HG03025 (cell line): ENCODE measurements around the gene MORN1.

Source experiments
- ATAC-seq: cut with Tn5 transposase; IDR thresholded peaks from one replicate; pipeline ENCODE4 v1.9.1; 2021; ENCODE audit warnings: mild to moderate bottlenecking, moderate library complexity; ENCODE audit not compliant: unreplicated experiment, low FRiP score

The MORN1 gene

GRCh38 chr1:2406451-2407041 is 15.2 kb upstream of the MORN1 start:
- no peak for ATAC-seq

- ATAC-seq: no peak
Observed at GRCh38 chr1:2405588-2406295, 14.4 kb upstream of the MORN1 start.

- no peak for ATAC-seq
Observed at GRCh38 chr1:2404890-2405511, 13.6 kb upstream of the MORN1 start.

GRCh38 chr1:2404142-2404889 is 13.0 kb upstream of the MORN1 start:
- ATAC-seq: no peak

DNA sequence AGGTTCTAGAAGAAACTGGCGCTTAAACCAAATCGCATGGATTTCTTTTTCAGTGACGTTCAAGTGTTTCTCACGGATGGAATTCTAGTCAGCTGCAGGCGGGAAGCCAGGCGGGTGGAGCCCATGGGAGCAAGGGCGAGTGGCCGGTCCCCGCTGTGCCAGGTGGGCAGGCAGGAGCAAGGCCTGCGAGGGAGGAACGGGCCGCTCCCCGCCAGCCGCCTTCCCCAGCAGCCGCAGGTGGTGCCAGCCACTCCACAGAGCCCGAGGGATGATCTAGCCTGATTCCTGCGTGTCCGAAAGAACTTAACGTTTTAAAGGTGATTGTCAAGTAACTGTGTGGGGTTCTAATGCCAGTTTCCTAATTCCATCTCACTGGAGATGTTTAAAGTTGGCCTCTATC is 11.9 kb upstream of the MORN1 start:
- no peak for ATAC-seq

DNA sequence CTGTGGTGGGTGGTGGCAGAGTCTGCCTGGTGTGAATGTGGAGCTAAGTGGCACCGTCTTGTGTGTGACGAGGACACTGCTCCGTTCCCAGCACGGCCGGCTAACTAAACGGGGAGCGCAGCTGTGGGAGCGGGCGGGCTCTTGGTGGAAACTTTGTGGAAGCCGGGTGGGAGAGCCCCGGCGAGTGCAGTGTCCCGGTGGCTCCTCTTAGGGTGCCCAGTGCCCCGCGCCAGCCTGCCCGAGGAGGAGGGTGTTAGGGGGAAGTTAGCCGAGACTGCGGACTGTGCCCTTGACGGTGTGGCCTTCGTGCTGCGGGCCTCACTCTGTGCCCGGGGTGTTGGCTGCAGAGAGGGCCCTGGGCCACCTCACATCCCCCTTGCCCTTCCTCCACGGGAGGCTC is 11.1 kb upstream of the MORN1 start:
- ATAC-seq: no peak

- no peak for ATAC-seq
Observed at GRCh38 chr1:2400950-2401649, 9.7 kb upstream of the MORN1 start.

DNA sequence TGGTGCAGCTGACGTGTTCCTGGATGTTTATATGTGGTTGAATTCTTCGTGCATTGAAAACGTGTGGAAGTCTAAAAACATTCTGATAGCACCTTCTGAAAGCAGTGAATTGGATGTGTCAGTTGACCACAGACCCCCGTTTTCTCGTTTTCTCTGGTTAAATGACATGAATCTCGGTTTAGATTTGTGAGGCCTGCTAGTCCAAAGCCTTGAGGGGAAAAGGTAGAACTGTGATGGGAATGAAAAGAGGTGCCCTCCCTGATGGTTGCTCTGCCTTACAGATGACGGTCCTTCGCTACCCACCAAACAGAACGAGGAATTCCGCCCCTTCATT is 9.2 kb upstream of the MORN1 start:
- no peak for ATAC-seq

- no peak for ATAC-seq
Observed at GRCh38 chr1:2399890-2400575, 8.7 kb upstream of the MORN1 start.

DNA sequence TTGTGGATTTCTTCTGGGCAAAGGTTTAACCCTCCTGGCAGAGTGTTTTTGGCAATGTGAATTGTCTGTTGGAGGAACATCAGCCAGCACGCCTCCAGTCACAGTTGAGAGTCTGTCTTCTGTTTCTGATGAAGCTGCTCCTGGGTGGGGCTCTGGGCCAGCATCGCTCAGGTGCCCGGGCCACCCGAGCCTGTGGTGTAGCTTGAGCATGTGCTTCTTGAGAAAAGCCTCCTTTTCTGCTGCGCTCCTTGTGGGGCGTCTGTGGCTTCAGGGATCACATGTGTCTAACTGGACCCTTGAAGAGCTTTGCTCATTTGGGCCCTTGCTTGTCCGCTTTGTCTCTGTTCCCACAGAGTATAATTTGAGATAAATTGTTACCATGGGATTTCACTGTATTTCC is 7.5 kb upstream of the MORN1 start:
- no peak for ATAC-seq

- ATAC-seq: no peak
Observed at GRCh38 chr1:2397007-2397679, 5.8 kb upstream of the MORN1 start.

GRCh38 chr1:2396476-2396875 is 5.1 kb upstream of the MORN1 start:
- no peak for ATAC-seq

DNA sequence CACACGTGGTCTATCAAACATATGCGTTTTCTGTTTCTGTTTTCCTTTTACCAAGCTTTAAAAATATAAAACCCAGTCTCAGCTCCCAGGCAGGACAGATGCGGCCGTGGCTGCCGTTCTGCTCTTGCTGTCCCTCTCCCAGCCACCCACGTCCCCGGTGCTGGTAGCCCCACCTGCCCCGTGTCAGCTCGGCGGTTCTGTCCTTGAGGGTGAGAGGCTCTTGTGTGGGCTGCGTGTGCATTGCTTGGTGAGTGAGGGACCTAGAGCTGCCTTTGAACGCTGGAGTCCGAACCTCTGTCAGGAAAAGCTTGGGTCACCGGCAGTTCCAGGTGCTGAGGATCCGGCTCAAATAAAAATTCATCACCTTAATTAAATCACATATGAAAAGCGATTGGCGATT is 4.7 kb upstream of the MORN1 start:
- no peak for ATAC-seq

DNA sequence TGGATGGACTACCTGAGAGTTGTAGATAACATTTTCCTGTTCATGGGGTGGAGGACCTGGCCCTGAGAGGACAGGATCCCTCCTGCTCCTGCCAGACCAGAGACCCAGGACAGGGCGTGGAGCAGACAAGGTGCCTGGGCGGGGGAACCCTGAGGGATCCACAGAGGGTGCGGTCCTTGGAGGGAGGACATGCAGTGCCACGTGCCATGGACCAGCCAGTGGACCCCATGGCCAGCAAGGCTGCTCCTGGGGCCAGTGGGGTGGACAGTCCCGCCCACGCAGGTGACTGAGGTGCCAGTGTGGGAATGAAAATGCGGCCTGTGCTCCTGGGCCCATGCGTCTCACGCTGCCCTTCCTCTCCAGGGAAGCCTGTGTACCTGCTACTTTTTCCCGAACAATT is 3.9 kb upstream of the MORN1 start:
- no peak for ATAC-seq

- no peak for ATAC-seq
Observed at GRCh38 chr1:2394761-2395160, 3.4 kb upstream of the MORN1 start.

DNA sequence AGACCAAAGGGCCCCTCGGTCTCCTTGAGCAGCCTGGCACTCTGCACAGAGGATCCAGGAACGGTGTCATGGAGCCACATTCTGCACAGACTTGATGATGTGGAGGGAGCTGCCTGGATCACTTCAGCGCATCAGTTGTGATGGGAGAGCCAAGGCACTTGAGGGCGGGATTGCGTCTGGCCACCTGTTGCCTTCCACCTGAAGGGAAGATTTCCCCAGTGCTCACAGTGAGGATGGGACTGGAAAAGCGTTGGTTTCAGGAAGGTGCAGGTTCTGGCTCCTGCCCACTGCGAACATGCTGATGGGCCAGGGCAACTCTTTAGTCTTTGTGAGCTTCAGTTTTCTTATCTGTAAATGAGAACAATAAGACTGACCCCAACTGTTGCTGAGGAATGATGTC is 2.9 kb upstream of the MORN1 start:
- no peak for ATAC-seq

- no peak for ATAC-seq
Observed at GRCh38 chr1:2393471-2393877, 2.1 kb upstream of the MORN1 start.

DNA sequence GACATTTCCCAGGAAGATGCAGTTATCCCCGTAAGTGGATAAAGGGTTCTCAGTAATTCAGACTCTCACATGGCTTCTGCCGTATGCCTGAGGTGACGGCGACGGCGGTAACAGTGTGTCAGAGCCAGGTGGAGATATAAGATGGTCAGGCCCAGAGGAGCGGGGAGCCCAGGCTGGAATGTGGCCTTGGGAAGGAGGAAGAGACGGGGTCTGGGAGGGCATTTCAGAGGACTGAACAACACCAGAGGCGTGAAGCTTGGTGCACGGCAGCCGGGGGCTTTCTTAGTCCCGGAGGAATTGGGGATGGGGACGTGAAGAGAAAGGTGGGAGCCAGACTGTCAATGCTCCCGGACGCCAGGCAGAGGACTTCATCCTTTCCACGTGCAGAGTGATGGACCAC is 1.3 kb upstream of the MORN1 start:
- ATAC-seq: no peak

GRCh38 chr1:2391931-2392509 is 666 bp upstream of the MORN1 start:
- ATAC-seq: peak; percentile 18
